VCaP (cell line): ENCODE data around the gene TOGARAM2.

ENCODE experiments used
- H3K27ac ChIP-seq: fragments of 450-650 bp; 2 replicates; pipeline ENCODE4 v1.5.1; 2017
- CTCF ChIP-seq: fragments of 450-650 bp; conservative IDR thresholded peaks from 2 replicates; pipeline ENCODE4 v1.5.1; 2017; ENCODE audit warnings: mild to moderate bottlenecking, moderate library complexity

Gene TOGARAM2

GRCh38 chr2:28981016-28981441, at the start of gene TOGARAM2:
TSS of gene TOGARAM2 (plus strand) at chr2:28981298. CDS start at chr2:28994835, 13,537 bp downstream.
- peak within 1 kb of the TSS; percentile 19 for H3K27ac ChIP-seq
- no peak for TF ChIP-seq CTCF

- H3K27ac ChIP-seq, result no peak overlapping the region
- no peak for TF ChIP-seq CTCF
These were observed 46.3 kb upstream of the TOGARAM2 start for GRCh38 chr2:28934769-28935168.

DNA sequence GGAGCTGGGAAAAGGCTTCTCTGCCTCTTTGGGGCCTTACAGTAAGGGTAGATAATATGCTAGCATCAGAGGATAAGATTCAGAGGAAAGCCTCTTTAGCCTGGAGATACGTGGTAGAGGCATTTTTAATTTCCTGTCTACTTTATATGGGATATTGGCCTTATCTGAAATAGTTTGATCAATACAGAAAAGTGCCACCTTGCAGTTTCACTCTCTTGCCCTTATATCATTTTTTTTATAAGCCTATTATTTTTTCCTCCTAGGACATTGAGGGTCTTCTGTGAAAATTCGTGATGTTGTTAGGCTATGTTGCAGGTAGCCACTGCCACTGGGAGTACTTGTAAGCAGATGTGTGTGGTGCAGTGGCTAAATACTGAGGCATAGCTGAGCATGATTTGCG, 40.1 kb upstream of the TOGARAM2 start:
- no peak for TF ChIP-seq CTCF

DNA sequence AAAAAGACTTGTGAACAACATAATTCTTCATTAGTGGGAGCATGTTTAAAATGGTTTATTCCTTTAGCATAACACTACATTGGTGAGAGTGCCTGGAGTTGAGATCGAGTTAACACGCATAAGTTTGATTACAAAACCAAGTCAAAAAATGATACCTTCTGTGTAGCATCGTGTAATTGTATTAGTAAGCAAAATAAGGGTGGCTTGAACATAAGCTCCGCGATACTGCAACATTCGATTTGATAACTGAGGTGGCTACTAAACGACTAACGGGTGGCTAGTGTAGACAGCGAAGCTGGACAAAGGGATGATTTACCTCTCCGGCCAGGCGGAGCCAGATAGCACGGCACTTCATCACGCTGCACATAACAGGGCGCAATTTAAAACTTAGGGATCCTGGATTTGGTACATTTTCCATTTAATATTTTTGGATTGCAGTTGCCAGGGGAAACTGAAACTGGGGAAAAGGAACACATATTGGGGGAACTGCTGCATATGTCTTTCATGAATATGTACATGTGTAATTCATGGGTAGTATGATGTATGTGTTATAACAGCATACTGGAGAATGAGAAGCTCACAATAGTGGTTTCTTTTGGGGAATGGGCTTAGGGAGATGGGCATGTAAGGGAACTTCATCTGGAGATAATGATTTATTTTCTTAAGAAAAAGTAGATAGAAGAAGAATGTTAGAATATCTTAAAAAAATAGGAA, 36.4 kb upstream of the TOGARAM2 start:
- H3K27ac ChIP-seq, result no peak overlapping the region
- no peak for TF ChIP-seq CTCF

More for the DNA sequence above, 40.1 kb upstream of the TOGARAM2 start:
- no peak overlapping the region for H3K27ac ChIP-seq

- no peak for TF ChIP-seq CTCF
- no peak overlapping the region for H3K27ac ChIP-seq
These were observed 32.9 kb upstream of the TOGARAM2 start for GRCh38 chr2:28948160-28948559.

DNA sequence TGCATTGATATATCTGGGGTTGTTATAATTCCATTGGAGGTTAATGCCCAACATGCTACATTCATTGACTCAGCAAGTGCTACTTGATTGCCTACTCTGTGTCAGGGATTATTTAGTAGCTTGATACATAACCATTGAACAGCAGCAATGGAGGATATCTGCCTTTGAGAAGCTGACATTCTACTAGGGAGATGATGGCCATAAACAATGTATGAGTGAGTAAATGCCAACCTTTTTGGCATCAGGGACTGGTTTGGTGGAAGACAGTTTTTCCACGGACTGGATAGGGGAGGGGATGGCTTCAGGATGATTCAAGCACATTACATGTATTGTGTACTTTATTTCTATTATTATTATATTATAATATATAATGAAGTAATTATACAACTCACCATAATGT, 31.9 kb upstream of the TOGARAM2 start:
- H3K27ac ChIP-seq, result no peak overlapping the region
- no peak for TF ChIP-seq CTCF

DNA sequence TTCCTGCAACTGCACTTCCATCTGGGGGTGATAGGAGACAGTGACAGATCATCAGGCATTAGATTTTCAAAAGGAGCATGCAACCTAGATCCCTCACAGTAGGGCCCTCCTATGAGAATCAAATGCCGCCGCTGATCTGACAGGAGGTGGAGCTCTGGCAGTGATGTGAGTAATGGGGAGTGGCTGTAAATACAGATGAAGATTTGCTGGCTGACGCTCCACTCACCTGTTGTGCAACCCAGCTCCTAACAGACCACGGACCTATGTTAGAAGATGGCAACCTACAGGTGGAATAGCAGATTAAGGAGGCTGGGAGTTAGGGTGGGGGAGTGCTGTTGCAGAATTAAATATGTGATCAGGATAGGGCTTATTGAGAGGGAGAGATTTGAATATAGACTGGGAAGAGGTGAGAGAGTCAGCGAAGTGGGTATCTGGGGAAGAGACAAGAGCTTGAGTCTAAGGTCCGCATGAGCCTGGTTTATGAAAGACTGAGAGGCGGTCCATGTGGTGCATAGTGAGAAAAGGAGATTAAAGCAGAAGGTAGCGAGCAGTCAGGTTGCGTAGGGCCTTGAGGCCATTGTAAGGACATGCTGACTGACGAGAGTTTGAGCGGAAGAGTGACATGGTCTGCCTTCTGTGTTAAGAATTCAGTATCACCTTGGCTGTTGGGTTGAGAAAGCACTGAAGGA, 31.3 kb upstream of the TOGARAM2 start:
- H3K27ac ChIP-seq, result no peak overlapping the region
- no peak for TF ChIP-seq CTCF
